ENCODE results near the gene MTNR1A.
"Not testable (repeated sequence)": the region's sequence is repeated elsewhere in the genome, so short reads cannot be mapped to it uniquely, and the experiment has no call there.

The MTNR1A gene

DNA sequence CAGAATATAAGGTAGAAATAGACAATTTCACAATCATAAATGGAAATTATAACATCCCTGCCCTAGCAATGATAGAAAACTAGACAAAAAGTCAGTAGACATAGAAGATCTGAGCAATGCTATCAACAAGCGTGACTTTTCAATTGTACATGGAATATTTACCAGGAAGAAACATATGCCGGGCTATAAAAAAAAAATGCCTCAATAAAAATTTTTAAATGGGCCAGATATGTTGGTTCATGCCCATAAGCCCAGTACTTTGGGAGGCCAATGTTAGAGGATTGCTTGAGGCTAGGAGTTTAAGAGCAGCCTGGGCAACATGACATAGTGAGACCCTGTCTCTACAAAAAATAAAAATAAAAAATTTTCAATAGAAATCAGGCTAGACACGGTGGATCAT lies 5.3 kb upstream of the MTNR1A start:
- no peak for DNase-seq

GRCh38 chr4:186557486-186557885 lies 2.1 kb upstream of the MTNR1A start:
- no peak for DNase-seq

DNA sequence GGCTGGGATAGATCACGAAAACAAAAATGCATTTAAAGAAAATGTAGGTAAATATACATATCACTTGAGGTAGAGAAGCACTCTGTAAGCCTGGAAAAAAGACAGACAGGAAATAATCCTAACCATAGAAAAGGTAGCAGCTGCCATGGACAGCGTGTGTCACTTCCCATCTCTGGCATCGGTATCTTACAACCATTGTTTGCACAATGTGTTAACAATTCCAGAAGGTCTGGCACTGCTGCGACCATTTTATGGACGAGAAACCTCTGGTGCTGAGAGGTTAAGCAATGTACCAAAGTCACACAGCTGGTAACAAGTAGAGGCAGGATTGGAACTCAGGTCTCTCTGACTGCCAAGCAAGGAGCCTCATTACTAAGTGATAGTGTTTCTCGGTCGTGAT lies 1.7 kb upstream of the MTNR1A start:
- DNase-seq = no peak

DNA sequence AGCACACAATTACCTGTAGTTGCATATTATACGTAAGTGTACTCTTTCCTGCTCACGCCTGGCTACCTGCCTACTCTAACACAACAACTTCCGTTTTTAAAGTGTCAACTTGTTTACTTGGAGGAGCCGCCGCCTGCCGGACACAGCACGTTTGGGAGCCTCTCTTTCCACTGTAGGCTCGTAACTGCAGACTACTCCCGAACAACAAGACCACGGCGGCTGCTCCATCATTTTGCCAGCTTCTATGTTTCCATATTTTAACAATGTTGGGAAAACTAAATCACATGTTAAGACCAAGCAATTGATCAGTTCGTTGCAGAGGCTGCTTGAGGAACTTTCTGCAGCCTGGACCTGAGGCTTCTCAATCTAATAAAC lies 841 bp downstream of the MTNR1A start:
- no peak for DNase-seq

GRCh38 chr4:186553717-186554116 lies 1.6 kb downstream of the MTNR1A start:
- no peak for DNase-seq

DNA sequence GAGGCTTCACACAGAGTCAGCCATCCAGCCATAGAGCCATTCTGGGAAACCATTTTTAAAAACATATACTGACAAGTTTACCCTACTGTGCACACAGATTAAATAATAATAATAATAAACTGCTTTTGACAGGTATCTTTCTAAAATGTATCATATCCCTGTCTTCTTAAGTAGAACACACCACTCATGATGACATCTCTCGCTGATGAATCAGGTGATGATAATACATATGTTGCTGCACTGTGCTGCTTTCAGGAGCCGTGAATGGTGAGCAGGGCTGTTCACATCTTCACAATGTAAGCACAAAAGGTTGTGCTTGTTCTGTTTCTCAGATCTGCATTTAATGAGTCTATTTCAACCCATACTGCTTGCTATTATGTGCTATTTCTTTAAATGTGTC lies 3.5 kb downstream of the MTNR1A start:
- no peak for DNase-seq

DNA sequence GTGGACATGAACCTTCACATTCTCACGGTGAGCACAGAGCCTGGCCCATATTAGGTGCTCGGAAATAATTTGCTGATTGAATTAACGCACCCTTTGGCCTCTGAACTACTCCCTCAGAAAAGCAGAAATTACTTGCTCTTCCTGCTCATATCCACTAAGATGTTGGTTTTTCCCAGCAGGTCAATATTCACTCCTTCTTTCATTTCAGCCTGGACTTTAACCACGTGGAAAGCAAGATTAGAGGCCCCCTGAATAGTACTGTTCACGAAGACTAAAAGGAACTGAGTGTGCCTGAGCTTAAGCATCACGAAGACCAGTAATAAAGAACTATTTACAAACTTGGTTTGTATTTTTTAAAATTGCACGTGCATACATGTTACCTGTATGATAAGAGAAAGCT lies 9.9 kb downstream of the MTNR1A start:
- DNase-seq = no peak

GRCh38 chr4:186543206-186543605 lies 12.2 kb downstream of the MTNR1A start:
- DNase-seq = no peak

- no peak for DNase-seq
These were observed 13.6 kb downstream of the MTNR1A start for GRCh38 chr4:186541801-186542200.

- no peak for DNase-seq
These were observed 17.4 kb downstream of the MTNR1A start for GRCh38 chr4:186537843-186538521.

DNA sequence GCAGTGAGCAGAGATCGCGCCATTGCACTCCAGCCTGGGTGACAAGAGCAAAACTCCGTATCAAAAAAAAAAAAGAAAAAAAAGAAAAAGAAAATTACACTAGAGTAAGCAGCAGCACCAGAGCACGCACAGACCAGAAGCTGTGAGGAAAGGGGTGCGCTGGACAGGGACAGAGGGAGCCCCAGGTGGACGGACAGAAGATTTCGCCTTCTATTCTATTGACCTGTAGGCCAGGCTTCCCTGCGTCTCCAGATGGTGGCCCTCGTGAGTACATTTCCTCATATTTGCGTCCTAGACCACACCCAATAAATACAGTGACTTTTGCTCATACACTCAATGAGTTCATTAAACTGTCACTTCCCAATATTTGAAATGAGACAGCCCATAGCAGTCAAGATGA lies 19.1 kb downstream of the MTNR1A start:
- no peak for DNase-seq

- no peak for DNase-seq
These were observed 21.3 kb downstream of the MTNR1A start for GRCh38 chr4:186534056-186534455.

DNA sequence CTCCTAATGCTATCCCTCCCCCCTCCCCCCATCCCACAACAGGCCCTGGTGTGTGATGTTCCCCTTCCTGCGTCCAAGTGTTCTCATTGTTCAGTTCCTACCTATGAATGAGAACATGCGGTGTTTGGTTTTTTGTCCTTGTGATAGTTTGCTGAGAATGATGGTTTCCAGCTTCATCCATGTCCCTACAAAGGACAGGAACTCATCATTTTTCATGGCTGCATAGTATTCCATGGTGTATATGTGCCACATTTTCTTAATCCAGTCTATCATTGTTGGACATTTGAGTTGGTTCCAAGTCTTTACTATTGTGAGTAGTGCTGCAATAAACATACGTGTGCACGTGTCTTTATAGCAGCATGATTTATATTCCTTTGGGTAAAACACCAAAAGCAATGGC lies 31.4 kb downstream of the MTNR1A start:
- not testable (repeated sequence) for DNase-seq

DNA sequence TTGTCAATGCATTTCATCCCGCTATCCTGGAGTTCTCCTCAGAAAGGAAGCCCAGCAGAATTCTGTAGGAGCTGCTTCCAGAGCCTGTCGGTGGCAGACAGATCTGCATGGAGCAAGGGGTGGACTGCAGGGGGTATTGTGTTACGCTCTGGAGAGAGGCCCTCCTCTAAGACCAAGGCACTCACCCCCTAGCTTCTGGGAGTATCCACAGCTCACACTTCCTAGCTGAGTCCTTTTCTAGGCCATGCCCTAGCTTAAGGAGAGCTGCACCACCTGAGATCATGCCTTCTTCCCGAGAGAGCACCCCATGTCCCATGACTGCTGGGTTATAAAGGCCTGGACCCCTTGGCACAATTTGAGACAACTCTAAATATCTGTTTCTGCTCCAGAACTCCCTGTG lies 39.1 kb downstream of the MTNR1A start:
- no peak for DNase-seq

DNA sequence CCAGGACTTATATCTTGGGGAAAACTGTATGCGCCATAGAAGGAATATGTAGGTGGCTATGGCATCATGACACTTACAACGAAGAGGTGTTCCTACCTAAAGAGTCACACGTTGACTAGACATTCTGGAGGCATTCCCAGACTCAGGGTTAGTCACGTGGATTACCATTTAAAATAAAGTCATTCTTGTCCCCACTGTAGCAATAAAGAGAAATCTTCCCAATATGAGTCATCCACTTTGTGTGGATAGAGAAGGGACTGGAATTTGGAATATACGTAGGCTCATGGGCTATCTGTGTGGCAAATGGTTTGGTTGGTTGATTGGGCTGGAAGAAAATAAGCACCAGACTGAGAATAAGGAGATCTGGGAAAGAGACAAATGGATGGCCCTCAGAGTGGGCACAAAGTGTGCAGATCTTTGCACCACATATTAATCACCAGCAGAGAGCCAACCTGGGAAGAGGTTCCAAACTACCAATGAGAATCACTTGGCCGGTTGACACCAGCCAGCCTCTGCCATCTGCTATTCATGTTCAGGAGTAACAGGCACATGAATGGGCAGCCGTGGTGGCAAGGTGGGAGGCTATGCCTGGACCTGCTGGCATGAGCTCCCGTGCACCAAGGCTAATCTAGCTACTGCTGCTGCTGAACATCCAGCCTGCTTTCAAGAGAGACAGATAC lies 41.0 kb downstream of the MTNR1A start:
- DNase-seq = no peak

DNA sequence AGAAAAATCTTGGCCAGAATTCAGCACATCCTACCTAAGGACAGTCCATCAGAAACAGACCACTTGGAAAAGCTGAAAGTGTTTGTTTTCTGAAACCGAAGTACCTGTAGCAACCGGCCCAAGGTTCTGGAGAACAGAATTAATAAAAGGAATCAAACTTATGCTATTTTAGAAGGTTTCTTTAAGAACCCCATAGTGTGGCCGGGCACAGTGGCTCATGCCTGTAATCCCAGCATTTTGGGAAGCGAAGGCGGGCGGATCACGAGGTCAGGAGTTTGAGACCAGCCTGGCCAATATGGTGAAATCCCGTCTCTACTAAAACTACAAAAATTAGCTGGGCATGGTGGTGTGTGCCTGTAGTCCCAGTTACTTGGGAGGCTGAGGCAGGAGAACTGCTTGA lies 50.6 kb downstream of the MTNR1A start:
- not testable (repeated sequence) for DNase-seq

DNA sequence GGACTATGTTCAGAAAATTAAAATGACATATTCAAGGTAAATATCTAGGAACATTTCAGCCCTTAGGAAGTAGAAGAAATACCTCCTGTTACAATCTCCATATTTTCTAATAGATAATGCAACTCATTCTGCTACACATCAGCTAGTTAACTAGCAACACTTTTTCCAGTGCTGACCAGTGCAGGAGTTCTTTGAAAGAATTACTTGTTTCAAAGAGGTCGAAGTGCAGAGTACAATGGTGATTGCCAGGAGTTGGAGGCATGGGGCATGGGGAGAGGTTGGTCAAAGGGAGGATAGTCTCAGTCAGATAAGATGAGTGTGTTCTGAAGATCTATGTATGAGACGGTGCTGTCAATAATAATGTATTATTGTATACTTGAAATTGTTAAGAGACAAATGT lies 53.1 kb downstream of the MTNR1A start:
- no peak for DNase-seq

DNA sequence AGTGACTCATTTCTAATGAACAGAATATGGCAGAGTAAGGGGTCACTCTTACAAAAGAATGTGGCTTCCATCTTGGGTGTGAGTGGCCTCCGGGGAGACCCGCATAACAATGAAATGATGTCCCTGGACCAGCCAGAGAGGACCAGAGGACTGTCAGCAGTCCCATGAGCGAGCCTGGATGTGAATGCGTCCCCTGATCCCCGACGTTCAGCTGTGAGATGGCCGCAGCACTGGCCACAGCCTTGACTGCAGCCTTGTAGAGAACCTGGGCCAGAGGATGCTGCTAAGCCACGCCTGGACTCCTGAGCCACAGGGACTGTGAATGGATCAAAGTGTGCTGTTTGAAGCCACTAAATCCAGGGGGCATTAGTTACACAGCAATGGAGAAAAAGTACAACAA lies 53.8 kb downstream of the MTNR1A start:
- DNase-seq = no peak

DNA sequence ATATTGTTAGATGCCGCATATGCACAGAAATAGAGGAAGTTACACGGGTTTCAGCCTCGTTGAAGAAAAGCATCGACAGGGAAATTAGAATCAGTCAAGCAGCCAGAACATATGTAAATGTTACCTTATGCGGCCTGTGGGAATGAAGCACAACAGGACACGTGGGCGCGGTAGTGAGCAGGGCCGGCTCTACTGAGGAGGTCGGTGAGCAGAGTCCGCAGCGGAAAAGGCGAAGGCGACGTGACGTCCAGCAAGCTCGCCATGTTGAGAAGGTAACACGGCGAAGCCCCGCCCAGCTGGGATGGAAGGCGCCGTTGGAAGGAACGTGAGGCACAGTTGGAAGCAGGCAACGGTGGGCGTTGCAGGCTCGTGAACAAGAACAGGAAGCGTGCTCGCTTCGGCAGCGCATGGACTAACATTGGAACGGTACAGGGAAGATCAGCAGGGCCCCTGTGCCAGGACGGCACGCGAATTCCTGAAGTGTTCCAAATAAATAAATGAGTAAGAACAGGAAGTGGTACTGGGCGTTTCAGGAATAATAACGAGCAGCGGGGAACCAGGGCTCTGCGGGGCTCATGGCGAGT lies 54.6 kb downstream of the MTNR1A start:
- no peak for DNase-seq

DNA sequence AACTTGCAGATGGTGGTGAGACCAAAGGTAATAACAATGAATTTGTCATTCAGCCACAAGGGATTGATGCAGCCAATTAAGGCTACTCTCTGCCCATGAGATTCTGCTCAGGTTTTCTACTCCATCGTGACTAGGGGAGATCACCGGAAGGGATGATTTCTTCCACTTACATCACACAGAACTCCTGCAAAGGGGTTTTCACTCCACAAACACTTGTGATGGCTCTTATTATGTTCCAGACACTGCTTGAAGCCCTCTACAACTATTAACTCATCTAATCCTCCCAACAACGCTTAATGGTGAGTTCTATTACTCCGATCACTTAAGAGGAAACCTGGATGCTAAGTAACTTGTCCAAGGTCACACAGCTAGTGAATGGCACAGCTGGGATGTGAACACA lies 55.9 kb downstream of the MTNR1A start:
- DNase-seq = no peak

- DNase-seq = no peak
These were observed 58.3 kb downstream of the MTNR1A start for GRCh38 chr4:186497043-186497442.

DNA sequence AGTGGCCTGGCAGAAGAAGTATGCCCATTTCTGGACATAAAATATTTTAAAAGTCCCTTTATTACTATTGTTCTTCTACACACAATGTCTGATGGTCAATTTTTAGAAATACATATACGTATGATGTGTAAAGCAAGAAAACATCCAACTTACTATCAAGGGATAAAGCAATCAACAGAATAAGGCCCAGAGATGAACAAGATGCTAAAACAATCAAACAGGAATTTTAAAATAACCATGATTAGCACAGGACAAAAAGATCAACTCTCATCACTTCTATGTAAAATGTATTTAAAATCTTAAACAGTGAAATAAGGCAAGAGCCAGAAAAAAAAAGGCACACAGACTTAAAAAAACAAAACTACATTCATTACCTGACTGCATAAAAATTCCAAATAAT lies 60.9 kb downstream of the MTNR1A start:
- DNase-seq = no peak

- no peak for DNase-seq
These were observed 67.6 kb downstream of the MTNR1A start for GRCh38 chr4:186487726-186488125.

GRCh38 chr4:186486172-186486571 lies 69.2 kb downstream of the MTNR1A start:
- DNase-seq = no peak

Measured in NCI-H1694 treated with DMSO at 0.1 percent for 48 hours (cell line).